Neural crest cell (in vitro differentiated cells): ENCODE measurements around the gene ST6GAL2. TPM values are rescaled to one million over a fixed set of nuclear protein-coding genes. Genes with fewer than 3 reads are reported as not detected.

Experiments used
- DNase-seq: peaks from one replicate; pipeline ENCODE4 v3.0.0; 2021; ENCODE audit warnings: low read depth, mixed read lengths, low spot score
- H3K27ac Mint-ChIP-seq: one replicate; pipeline ENCODE4 v1.8.0; 2021; ENCODE audit warnings: mild to moderate bottlenecking, mixed read lengths; ENCODE audit not compliant: unreplicated experiment
- H3K27me3 Mint-ChIP-seq: 2 replicates; pipeline ENCODE4 v1.8.0; 2021; ENCODE audit warnings: low read depth, mild to moderate bottlenecking, mixed read lengths
- H3K36me3 Mint-ChIP-seq: 2 replicates; pipeline ENCODE4 v1.8.0; 2021; ENCODE audit warnings: low read depth, mild to moderate bottlenecking, mixed read lengths
- H3K4me1 Mint-ChIP-seq: 2 replicates; pipeline ENCODE4 v1.8.0; 2021; ENCODE audit warnings: mixed read lengths
- H3K4me3 Mint-ChIP-seq: one replicate; pipeline ENCODE4 v1.8.0; 2021; ENCODE audit warnings: mild to moderate bottlenecking, mixed read lengths
- H3K9me3 Mint-ChIP-seq: 2 replicates; pipeline ENCODE4 v1.8.0; 2021; ENCODE audit warnings: mixed read lengths
- total RNA-seq: library from RNA; stranded (reverse); gene quantifications from 2 replicates; pipeline ENCODE4 v1.2.1, GENCODE V29; 2021
- TF ChIP-seq, protein P1 (sequence below): fragments of 200-600 bp; sonication (generic); conservative IDR thresholded peaks from 2 replicates; pipeline ENCODE4 v1.5.0; 2021; ENCODE audit warnings: antibody characterized with exemption, mild to moderate bottlenecking

Gene ST6GAL2
- total RNA-seq, 1 donor from 2014 or later, result 9.7 TPM

DNA sequence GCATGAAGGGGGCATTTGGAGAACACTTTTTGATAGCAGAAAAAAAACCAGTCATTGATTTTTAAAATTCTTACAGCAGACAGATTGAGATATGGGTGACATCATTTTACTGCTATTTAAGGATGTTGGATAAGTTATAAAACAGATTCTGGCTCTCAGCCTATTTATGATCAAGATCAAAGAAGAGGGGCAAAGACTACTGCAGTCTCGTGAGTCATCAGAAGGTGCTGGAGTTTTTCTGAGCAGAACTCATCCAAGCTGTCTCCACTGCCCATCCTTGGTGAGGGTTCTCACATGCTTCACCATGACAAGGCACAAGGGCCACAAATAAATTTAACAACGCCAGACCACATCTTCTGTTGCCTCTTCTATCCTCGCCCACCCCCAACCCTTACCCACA lies 58.8 kb downstream of the ST6GAL2 start:
- peaks cover 36% of the 10 kb centered on the region for H3K36me3 Mint-ChIP-seq

DNA sequence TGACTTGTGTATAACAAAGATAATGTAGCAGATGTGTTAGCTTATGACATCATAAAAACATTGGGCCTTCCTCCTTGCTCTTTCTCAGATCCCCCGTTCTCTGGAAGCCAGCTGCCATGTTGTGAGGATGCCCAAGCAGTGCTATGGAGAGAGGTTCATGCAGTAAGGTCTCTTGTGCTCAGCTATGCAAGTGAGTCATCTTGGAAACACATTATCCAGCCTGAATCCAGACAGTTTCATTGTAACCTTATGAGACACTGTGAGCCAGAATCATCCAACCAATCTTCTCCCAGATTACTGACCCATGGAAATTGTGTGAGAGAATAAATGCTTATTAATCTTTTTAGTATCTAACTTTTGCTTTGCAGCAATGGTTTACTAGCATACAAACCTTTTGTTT lies 60.8 kb downstream of the ST6GAL2 start:
- no peaks in the 10 kb centered on the region for H3K27me3 Mint-ChIP-seq
- H3K27ac Mint-ChIP-seq, result no peak overlapping the region
- H3K4me1 Mint-ChIP-seq, result no peaks in the 10 kb centered on the region
- no peak for DNase-seq
- H3K36me3 Mint-ChIP-seq, result peaks cover 32% of the 10 kb centered on the region
- H3K9me3 Mint-ChIP-seq, result peaks cover 5% of the 10 kb centered on the region
- H3K4me3 Mint-ChIP-seq, result no peak overlapping the region
- TF ChIP-seq, protein P1, sequence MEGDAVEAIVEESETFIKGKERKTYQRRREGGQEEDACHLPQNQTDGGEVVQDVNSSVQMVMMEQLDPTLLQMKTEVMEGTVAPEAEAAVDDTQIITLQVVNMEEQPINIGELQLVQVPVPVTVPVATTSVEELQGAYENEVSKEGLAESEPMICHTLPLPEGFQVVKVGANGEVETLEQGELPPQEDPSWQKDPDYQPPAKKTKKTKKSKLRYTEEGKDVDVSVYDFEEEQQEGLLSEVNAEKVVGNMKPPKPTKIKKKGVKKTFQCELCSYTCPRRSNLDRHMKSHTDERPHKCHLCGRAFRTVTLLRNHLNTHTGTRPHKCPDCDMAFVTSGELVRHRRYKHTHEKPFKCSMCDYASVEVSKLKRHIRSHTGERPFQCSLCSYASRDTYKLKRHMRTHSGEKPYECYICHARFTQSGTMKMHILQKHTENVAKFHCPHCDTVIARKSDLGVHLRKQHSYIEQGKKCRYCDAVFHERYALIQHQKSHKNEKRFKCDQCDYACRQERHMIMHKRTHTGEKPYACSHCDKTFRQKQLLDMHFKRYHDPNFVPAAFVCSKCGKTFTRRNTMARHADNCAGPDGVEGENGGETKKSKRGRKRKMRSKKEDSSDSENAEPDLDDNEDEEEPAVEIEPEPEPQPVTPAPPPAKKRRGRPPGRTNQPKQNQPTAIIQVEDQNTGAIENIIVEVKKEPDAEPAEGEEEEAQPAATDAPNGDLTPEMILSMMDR, result no peak

More for the DNA sequence above, 58.8 kb downstream of the ST6GAL2 start:
- H3K9me3 Mint-ChIP-seq, result peaks cover 4% of the 10 kb centered on the region
- no peak overlapping the region for H3K27ac Mint-ChIP-seq
- H3K4me1 Mint-ChIP-seq, result no peaks in the 10 kb centered on the region
- H3K4me3 Mint-ChIP-seq, result no peak overlapping the region
- TF ChIP-seq, protein P1, result no peak
- no peak for DNase-seq
- no peaks in the 10 kb centered on the region for H3K27me3 Mint-ChIP-seq

DNA sequence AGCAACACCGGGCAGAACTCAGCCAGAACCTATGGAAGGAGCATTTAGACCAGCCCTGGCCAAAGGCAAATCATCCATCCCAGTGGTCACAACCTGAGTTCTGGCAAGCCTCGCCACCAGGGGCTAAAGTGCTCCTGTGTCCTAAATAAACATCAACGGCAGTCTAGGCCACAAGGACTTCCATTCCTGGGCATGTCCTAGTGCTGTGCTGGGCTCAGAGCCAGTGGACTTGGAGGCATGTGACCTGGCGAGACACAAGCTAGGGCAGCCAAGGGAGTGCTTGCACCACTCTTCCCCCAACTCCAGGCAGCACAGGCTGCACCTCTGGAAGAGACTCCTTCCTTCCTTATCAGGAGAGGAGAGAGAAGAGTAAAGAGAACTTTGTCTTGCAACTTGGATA lies 69.0 kb downstream of the ST6GAL2 start:
- Mint-ChIP-seq H3K36me3 (peaks cover 14% of the 10 kb centered on the region), H3K27me3 (no peaks in the 10 kb centered on the region), H3K4me3 (no peak overlapping the region), H3K9me3 (peaks cover 5% of the 10 kb centered on the region), H3K27ac (no peak overlapping the region), H3K4me1 (no peaks in the 10 kb centered on the region)
- TF ChIP-seq, protein P1, result no peak
- DNase-seq, result no peak

DNA sequence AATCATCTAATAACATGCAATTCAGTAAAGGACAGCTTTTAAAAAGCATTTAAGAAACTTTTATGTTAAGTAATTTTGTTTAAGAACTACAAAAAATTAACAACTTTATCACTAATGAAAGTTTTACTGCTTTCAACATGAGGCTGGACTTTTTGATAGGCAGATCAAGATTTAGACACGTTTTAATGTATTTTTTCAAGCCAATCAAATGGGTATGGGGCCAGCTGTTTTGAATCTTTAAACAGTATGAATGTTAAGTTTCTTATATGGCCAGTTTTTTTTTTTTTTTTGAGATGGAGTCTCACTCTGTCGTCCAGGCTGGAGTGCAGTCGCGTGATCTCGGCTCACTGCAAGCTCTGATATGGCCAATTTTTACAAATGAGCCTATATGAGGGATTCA lies 73.1 kb downstream of the ST6GAL2 start:
- Mint-ChIP-seq H3K9me3 (no peaks in the 10 kb centered on the region), H3K4me1 (no peaks in the 10 kb centered on the region), H3K36me3 (peaks cover 5% of the 10 kb centered on the region), H3K27ac (no peak overlapping the region), H3K27me3 (no peaks in the 10 kb centered on the region), H3K4me3 (no peak overlapping the region)
- TF ChIP-seq, protein P1, result no peak
- DNase-seq, result no peak

DNA sequence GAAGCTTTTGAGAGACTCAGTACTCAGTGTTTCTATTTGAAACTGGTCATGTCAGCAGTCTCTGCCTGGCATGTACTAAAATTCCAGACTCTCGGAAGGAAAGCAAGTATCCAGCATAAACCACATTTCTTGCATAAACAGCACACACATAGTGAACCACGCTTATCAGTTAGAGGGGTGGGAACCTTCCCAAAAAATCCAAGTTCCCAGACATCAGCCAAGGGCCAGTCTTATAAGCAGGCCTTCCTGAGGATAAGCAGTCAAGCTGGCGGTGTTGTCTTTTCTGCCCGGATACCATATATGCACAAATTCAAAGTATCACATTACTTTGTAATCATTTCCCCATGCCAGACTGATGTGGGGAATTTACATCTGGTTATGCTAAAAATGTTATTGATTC lies 73.6 kb downstream of the ST6GAL2 start:
- H3K4me1 Mint-ChIP-seq, result no peaks in the 10 kb centered on the region
- H3K9me3 Mint-ChIP-seq, result no peaks in the 10 kb centered on the region
- no peak overlapping the region for H3K4me3 Mint-ChIP-seq
- TF ChIP-seq, protein P1, result no peak
- no peak overlapping the region for H3K27ac Mint-ChIP-seq
- no peaks in the 10 kb centered on the region for H3K27me3 Mint-ChIP-seq
- peaks cover 5% of the 10 kb centered on the region for H3K36me3 Mint-ChIP-seq
- no peak for DNase-seq

DNA sequence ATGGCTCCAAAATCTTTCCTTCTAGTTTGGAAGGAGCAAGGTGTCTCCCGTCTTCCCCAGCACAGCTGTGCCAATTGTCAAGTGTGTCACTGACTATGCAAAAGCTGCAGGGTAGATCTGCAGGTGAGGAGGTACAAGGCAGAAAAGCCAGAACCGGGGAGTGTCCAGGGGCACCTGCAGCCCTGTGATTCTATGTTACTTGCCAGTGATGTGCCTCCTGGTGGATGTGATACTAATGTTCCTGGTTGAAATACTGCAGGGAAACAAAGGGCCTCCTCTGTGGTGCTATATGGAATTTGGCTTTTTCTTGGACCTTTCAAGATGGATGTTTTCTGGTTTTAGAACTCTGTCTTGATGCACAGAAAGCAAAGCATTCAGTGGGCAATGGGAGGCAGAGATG lies 80.3 kb downstream of the ST6GAL2 start:
- no peaks in the 10 kb centered on the region for H3K9me3 Mint-ChIP-seq
- no peak overlapping the region for H3K4me3 Mint-ChIP-seq
- no peaks in the 10 kb centered on the region for H3K4me1 Mint-ChIP-seq
- H3K36me3 Mint-ChIP-seq, result peaks cover 5% of the 10 kb centered on the region
- TF ChIP-seq, protein P1, result no peak
- no peak for DNase-seq
- H3K27me3 Mint-ChIP-seq, result no peaks in the 10 kb centered on the region
- no peak overlapping the region for H3K27ac Mint-ChIP-seq
